GDM1 (cell line): ENCODE results near the gene SLC2A4RG.
A peak's percentile ranks its signal among the peaks of the same experiment; 100 is the strongest.

Experiments used
- DNase-seq: peaks from one replicate; lab custom pipeline; 2025; lab: John Stamatoyannopoulos, UW

Gene SLC2A4RG

DNA sequence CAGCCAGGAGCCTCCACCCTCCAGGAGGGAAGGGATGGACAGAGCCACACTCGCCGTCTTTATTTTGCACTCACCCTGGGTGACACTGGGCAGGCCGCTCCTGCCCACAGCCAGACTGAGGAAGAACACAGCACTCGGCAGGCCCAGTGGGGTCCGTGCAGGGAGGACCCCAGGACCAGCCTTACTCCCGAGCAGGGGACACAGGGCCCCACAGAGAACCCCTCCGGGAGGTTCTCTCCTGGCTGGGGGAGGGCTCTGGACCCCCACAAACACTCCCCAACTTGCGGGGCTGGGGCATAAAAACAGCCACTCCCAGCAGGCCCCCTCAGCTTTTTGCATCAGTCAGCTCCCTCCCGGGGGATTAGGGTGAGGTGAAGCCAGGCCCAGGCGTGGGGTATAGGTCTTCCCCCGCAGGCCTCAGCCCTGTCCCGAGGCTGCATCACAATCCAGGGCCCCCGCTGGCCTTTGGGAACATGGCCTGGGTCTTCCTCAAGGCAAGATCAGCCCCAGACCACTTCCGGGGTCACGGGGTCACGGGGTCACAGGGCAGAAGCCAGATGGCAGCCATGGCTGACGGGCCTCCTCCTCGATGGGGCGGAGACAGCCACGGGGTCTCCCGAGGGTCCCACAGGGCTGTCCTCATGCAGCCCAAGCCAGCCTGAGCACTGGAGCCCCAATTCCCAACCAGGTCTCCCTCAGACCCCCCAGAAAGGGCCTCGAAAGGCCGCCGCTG, 39.9 kb upstream of the SLC2A4RG start:
- no peak for DNase-seq

DNA sequence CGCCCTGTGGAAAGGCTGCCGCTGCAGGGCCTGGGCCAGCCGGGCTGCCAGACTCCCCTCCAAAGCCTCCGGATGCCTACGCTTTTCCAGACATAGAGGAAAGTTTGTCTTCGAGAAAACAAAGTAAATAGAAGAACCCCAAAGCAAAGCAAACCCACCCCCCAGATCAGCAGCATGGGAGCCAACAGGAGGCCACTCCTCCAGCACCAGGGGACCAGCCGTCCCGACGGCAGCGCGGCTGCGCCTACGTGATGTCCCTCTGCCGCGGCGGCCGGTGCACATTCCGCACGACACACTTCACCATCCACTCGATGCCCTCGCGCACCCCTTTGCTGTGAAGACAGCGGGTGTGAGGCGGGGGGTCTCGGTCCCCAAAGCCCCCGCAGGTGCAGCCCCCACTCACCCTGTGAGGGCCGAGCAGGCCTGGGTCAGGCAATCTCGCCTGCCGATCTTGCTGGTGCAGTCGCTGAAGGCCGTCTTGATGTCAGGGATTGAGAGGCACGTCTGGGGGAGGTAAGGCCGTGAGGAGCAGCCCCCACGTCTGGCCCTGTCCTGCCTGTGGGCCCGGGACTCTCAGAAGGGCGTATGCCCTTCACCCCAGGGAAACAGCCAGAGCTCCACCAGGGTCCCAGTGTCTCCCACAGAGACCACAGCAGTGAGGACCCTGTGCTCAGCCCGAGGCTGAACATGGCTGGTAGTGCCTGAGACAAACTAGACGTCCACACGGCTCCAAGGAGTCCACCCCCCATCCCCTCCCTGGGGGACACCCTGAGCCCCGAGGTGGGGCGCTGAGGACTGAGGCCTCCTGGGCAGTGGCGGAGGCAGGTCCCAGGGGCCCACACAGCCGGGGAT, 39.2 kb upstream of the SLC2A4RG start:
- no peak for DNase-seq

DNA sequence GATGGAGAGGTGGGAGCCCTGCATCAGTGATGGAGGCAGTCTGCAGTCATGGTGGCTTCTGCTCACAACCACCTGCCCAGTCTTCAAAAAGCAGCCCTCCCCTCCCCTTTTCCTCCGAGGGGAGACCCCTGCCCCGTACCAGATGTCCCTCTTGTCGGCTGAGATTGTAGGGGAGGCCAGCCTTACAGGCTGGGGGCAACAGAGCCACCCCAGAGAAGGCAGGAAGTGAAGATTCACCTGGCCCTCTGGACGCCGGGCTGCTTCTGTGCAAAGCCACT, 38.6 kb upstream of the SLC2A4RG start:
- DNase-seq: no peak

DNA sequence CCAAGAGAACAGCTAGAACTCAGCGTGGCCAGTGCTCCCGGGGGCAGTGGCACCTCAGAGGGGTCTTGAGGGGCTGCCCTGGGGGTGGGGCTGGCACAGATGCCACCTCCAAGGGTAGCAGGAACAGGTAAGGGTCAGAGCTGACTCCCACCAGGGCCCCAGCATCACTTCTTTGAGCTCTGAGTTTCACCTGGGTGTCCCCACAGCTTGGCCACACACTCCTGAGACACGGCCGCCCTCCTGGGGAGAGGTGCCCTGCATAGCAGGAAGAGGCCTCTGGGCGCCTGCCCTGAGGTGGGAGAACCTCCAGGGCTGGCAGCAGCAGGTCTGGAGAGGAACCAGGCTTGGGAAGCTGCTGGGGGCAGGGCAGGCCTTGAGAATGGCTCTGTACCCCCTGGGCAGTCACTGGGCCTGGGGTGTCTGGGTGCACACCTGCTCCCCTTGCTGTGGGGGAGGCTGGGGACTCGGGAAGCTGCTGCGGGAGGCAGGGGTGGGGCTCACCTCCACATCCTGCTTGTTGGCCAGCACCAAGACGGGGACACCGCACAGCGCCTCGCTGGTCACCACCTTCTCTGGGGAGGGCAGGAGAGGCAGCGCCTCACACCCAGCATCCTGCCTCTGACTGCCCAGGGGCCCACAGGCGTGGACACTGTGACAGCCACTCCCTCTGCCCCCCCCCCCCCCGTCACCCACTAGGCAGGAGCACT, 38.1 kb upstream of the SLC2A4RG start:
- DNase-seq: no peak

DNA sequence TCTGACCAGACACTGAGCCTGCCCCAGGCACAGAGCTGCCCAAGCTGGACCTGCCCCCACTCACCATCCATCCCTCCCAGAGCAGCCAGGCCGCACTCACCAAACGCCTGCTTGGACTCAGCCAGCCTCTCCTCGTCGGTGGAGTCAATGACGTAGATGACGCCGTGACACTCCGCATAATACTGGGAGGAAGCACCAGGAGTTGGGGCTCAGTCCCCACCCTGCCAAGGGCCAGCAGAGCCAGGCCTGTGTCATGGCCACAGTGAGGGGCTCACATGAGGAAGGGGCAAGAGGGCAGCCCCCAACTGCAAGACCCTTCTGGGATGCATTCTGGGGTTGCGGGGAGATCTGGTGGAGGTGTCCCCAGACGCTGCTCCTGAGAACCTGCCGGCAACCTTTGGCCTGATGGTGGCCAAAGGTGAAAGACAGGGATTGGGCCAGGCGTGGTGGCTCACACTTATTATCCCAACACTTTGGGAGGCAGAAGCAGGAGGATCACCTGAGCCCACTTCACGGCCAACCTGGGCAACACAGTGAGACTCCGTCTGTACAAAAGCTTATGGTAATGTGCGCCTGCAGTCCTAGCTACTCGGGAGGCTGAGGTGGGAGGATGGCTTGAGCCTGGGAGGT, 37.4 kb upstream of the SLC2A4RG start:
- DNase-seq: no peak

DNA sequence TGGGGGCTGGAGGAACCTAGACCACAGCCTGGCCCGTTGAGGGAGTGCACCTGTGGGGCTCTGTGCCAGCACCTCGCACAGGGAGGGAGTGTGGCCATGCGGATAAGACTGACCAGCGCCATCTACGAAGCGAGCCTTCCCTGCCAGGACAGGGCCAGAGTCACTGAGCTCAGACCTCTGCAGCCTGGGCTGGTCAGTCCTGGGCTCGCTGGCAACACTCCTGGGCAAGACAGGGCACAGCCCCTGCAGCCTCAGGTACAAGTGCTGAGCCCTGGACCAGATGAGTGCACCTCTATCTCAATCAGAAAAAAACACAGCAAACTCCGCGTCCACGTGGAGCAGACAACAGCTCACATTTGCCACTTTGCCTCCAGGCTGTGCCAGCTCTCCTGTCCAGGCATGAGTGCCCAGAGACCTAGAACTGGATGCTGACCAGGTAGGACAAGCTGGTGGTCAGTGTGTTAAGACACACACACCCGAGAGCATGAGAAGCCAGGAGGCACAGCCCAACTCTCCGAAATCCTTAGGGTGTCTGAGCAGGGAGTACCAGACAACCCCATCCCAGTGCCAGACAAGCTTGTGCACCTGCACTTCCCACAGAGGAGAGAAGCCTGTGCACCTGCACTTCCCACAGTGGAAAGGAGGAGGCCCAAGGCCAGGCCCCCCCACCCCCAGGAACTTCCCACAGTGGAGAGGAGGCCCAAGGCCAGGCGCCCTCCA, 36.7 kb upstream of the SLC2A4RG start:
- no peak for DNase-seq

DNA sequence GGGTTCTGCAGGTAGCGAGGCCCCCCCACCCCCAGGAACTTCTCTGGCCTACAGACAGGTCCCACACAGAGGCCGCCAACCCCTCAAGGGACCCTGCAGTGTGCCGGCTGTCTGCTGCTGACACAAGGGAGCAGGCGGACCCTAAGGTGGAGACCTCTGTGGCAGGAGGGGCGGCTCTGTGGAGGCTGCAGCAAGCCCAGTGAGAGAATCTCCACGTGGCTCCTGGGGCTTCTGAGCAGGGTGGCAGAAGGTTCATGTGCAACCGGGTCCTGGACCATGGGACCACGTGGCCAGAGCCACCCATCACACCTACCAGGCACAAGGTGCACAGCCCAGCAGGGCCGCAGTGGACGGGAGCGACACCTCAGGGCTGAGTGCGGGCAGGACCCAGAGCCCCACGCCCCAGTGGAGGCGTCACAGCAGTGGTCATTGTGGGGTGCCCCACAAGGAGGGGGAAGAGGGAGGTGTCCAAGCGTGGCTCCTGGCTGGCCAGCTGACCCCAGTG, 36.1 kb upstream of the SLC2A4RG start:
- no peak for DNase-seq

DNA sequence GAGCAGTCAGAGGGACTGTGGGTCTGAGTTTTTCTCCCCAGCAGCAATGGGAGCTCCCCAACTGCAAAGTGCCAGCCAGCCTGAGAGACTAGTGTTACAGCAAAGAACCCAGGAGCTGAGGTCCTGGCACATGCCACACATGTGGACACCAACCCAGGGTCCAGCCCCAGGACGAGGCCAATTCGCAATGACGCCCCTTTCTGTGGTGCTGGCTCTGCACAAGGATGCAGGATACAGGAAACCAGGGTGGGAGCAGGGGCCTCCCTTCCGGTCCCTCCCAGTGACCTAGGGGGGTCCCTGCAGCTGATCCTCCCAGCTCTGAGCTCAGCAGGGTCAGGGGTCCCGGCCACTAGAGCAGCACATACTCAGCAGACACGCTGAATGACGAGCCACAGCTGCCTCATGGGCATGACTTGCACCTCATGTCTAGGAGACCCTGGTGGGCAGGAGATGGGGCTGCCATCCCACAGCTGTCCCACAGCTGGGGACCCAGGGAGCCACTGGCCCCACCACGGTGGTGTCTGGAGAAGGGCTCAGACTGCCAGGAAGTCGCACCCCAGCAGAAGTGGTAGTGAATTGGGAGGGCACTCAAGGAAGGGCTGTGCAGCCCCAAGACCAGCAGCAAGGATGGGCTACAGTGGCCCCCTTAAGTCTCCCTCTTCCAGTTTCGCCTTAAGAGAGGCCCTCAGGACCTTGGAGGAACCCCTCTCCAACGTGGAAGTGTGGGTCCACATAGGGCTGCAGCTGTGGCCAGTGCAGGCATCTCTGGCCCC, 35.4 kb upstream of the SLC2A4RG start:
- DNase-seq: no peak

DNA sequence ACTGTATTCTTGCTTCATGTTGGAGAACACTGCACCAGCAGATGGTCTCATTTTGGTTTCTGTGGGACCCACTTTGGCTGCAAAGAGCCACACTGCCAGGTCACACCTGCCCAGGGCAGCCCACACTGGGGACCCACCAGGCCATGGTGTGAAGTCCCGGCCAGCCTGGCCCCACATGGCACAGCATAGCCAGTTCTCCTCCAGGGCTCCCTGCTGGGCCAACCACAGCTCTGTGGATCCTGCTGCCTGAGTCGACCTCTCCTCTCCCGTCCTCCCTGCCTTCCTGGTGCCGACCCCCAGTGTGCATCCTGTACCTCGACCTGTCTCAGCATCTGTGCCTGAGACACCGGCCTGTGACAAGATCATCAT, 34.8 kb upstream of the SLC2A4RG start:
- no peak for DNase-seq

DNA sequence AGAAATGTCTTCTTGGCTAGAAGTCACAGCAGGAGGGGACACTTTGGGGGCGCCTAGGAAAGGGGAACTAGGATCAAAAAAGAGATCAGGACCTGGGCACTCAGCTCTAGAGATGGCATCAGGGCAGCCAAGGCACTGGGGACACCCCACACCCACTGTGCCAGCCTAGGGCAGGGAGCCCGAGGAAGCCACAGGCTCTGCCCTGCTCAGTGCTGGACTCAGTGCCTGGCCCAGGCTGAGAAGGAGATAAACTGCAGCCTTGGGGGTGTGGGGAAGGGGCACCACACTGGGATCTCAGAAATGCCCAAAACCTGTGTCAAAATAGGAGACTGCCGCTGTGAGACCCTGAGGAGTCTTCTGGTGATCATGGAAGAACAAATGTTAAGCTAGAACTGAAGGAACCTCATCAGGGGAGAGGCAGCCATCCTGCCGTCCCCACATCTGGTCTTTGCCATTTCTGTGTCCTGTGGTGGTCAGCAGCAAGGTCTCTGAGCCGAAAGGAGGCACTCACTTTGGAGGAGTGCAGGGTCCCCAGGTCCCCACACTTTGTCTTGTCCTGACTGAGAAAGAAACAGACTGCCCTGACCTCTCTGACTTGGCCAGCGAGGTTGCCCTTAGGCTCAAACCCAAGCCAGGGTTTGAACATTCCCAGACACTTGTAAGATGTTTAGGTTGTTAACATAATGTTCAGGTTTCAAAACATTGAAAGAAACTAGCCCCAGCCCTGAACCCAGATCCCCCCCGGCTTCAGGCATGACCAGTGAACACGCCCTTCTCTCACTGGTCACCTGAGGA, 34.1 kb upstream of the SLC2A4RG start:
- DNase-seq: no peak

DNA sequence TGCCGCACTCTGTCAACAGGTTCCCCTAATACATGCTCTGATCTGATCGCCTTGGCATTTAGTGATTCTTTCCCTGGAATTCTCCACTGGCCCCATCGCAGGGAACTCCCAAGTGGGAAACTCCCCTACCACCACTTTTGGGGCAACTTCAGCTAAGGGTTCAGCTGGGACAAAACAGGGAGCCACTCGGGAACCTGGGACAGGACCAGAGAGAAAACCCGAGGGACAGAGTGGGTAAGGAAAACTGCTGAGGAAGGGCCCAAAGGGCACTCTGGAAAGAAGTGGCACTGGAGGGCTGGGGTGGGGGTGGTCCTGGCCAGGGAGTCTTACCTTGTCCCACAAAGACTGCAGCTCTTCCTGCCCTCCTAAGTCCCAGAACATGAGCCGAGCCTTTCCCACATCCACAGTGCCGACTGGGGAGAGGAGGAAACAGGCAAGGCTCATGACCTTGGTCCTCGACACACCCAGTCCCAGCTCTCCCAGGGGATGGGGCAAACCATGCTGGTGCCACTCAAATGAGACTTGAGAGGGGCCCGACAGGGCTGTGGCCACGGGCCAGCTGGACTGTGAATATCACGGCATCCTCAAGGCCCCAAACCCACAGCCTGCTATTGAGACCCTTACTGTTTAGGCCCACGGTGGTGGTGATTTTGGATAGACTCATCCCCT, 33.4 kb upstream of the SLC2A4RG start:
- no peak for DNase-seq

DNA sequence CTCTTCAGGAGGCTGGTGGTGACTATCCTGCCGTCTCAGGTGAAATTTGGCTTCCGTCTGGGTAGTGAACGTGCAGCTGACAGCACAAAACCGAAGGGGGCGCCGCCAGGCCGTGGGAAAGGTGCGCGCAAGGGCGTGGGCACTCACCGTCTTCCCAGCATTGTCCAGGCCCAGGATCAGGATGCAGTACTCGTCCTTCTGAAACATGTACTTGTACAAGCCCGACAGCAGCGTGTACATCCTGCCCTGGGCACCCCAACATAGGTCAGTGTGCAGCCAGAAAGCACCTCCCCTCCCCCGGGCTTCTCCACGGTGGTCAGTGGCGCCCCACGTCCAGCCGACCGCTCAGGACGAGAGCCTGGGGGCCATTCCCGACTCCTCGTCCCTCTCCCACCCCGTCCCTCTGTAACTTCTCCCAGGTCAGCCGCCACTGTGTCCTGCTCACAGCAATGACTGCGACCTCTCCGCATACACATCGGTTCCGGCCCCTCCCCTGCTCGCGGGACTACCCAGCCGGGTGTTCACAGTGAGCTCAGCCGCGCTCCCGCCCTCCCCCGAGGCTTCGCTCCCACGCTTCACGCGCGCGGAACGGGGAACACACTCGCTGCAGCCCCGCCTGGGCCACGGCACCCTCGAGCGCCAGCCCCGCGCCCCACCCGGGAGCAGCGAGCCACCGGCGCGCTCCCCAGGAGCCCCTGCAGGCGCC, 32.6 kb upstream of the SLC2A4RG start:
- DNase-seq: no peak

DNA sequence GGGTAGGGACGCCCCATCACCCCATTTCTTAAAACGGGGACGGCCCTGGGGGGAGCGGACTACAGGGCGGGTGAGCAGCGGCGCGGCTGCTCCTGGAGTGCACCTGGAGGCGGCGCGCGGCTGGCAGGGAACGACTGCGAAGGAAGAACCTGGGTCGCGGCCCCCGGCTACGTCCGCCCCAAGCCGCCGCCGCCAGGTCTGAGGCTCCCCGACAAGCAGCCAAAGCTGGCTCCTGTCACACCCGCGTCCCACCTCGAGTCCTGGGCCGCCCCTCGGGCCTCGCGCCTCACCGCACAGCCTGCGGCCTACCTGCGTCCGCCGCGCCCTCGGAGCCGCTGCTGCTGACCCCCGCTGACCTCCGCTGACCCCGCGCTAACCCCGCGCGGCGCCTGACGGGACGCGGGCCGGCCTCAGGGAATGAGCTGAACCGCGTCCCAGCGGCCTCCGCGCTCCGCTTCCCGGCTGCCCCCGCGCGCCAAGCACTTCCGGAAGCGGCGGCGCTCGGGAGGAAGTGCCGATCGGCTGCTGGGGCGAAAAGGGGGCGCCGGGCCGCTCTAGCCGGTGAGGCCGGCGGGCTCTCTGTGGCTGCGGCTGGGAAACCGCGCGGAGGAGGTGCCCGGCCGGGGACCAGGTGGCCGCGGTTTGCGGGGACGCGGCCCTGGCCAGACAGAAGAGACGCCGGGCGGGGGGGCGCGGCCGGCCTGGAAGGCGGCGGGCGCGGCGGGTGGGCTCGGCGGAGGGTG, 31.8 kb upstream of the SLC2A4RG start, which contains the start of the genes ARFRP1 and ZGPAT:
TSS of gene ARFRP1 (minus strand) at position 419 of the 743 bp plus-strand sequence. CDS start 885 bp downstream, outside the sequence.
TSS of gene ZGPAT (plus strand) at position 482 of the 743 bp plus-strand sequence. CDS start 542 bp downstream, outside the sequence.
- DNase-seq: peak; percentile 87

DNA sequence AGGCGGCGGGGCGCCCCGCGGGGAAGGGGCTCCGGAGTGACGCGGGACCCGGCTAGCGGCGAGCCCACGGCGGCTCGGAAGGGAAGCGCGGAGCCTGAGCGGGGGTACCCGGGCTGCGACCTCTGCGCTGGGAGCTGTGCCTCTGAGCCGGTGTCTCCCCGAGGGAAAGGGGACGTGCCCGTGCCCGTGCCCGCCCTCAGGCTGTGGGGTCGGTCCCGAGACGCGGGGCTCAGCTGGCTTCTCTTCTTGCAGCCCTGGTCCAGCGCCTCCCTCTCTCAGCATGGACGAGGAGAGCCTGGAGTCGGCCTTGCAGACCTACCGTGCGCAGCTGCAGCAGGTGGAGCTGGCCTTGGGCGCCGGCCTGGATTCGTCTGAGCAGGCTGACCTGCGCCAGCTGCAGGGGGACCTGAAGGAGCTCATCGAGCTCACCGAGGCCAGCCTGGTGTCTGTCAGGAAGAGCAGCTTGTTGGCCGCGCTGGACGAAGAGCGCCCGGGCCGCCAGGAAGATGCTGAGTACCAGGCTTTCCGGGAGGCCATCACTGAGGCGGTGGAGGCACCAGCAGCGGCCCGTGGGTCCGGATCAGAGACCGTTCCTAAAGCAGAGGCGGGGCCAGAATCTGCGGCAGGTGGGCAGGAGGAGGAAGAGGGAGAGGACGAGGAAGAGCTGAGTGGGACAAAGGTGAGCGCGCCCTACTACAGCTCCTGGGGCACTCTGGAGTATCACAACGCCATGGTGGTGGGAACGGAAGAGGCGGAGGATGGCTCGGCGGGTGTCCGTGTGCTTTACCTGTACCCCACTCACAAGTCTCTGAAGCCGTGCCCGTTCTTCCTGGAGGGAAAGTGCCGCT, 31.1 kb upstream of the SLC2A4RG start:
- DNase-seq: no peak

DNA sequence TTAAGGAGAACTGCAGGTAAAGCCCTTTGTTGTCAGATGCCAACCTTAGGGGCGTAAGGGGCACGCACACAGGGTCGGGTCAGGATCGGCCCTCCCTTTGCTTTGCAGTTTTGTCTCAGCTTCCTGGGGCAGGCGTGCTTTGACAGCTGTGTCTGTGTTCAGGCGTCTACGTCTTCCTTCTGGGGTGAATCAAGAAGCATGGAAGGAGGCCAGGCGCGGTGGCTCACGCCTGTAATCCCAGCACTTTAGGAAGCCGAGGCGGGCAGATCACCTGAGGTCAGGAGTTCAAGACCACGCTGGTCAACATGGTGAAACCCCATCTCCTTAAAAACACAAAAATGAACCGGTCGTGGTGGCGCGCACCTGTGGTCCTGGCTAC, 30.4 kb upstream of the SLC2A4RG start:
- DNase-seq: no peak

DNA sequence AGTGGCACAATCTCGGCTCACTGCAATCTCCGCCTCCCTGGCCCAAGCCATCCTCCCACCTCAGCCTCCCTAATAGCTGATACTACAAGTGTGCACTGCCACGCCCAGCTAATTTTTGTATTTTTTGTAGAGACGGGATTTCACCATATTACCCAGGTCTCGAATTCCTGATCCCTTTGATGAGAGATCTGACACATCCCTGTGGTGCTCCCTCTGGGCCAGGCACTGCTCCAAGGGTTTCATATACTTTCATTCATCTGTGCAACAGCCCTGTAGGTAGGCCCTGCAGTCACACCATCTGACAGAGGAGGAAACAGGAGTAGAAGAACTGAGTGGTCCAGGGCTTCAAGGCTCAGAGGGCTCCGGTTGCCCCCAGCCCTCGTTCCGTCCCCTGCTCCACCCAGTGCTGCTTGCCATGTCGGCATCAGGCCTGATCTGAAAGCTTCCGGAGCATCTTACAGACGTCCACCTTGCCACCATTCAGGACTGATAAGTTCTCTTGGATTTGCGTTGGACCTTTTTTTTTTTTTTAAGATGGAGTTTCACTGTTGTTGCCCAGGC, 28.4 kb upstream of the SLC2A4RG start:
- DNase-seq: no peak

DNA sequence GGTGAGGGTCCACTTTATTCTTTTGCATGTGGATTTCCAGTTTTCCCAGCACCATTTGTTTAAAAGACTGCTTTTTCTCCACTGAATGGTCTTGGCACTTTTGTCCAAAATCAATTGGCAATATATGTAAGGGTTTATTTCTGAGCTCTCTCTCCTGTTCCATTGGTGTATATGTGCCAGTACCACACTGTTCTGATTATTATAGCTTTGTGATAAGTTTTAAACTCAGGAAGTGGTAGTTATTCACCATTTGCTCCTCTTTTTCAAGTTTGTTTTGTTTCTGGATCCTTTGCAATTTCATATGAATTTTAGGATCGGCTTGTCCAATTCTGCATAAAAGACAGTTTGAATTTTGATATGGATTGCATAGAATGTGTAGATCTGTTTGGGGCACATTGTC, 27.4 kb upstream of the SLC2A4RG start:
- DNase-seq: no peak
